Calu3 (cell line): ENCODE results near the gene VPS37C. TPM values are rescaled to one million over a fixed set of nuclear protein-coding genes. Genes with fewer than 3 reads are reported as not detected.

Experiments used
- BruUV-seq: library from RNA; stranded (reverse); fragments of 400-500 nt; replicated peaks from 2 replicates; lab custom pipeline; 2021; lab: Mats Ljungman, UMichigan
- CTCF ChIA-PET: fragments of 300-600 bp; sonication (Branson Sonifier 250); formaldehyde crosslinking; loops from one replicate; lab custom pipeline; 2022; ENCODE audit warnings: antibody characterized with exemption; lab: Charles Lee
- DNase-seq: peaks from one replicate; pipeline ENCODE4 v3.0.0; 2022
- H3K27ac Mint-ChIP-seq: one replicate; pipeline ENCODE4 v1.8.0; 2022; ENCODE audit warnings: mixed read lengths; ENCODE audit not compliant: unreplicated experiment
- H3K27me3 Mint-ChIP-seq: one replicate; pipeline ENCODE4 v1.8.0; 2022; ENCODE audit warnings: mixed read lengths; ENCODE audit not compliant: unreplicated experiment
- H3K36me3 Mint-ChIP-seq: one replicate; pipeline ENCODE4 v1.8.0; 2022; ENCODE audit warnings: mild to moderate bottlenecking, moderate library complexity, mixed read lengths; ENCODE audit not compliant: insufficient read depth, unreplicated experiment
- H3K4me1 Mint-ChIP-seq: one replicate; pipeline ENCODE4 v1.8.0; 2022; ENCODE audit warnings: mild to moderate bottlenecking, low read depth, mixed read lengths; ENCODE audit not compliant: unreplicated experiment
- H3K4me3 Mint-ChIP-seq: one replicate; pipeline ENCODE4 v1.8.0; 2022; ENCODE audit warnings: mild to moderate bottlenecking, low read depth, moderate library complexity, mixed read lengths; ENCODE audit not compliant: unreplicated experiment
- H3K9me3 Mint-ChIP-seq: one replicate; pipeline ENCODE4 v1.8.0; 2022; ENCODE audit warnings: low read depth, mixed read lengths; ENCODE audit not compliant: unreplicated experiment
- intact Hi-C: fragments of 100-400 bp; cut with micrococcal nuclease; formaldehyde crosslinking; loops from one replicate; pipeline ENCODE4 v1.10.0; 2022; ENCODE audit not compliant: unreplicated experiment
- total RNA-seq: library from RNA; stranded (reverse); gene quantifications from 2 replicates; pipeline ENCODE4 v1.2.3, GENCODE V29; 2022
- TF ChIP-seq, protein P1 (sequence below): fragments of 200-600 bp; IDR thresholded peaks from one replicate; pipeline ENCODE4 v1.8.0; 2022; ENCODE audit warnings: antibody characterized with exemption; ENCODE audit not compliant: unreplicated experiment

The VPS37C gene
- total RNA-seq, 1 experiment from 2014 or later: 22.7 TPM

DNA sequence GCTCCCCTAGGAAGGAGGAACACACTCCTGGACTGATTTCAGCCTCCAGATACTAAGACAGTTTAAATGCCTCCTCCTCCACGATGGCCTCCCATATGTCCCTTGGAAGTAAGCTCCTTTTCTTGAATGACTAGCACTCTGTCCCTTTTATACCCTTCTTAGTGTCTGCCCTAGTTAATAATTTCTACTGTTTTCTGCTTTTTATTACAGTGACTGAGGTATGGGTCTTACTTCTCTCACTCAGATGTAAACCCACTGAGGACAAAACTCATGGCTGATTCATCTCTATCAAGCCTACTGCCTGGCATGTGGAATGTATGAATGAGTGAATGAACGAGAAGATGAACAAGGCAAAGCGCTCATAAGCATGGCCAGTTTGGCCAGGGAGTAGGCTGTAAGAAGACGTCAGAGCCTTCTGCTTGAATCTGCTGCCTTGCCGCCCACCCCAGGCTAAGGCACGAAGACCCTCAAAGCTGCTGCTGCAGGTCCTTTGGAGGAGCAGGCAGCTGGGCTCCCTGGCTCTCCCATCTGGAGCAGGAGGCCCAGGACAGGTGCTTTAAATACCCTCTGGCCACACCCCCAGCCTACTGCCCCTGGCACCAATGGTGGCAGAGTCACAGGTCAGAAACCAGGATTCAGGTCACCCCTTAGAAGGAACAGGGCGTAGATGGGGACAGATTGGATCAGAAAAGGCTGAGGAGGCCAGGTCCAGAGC lies 33.9 kb upstream of the VPS37C start:
- TF ChIP-seq, protein P1, sequence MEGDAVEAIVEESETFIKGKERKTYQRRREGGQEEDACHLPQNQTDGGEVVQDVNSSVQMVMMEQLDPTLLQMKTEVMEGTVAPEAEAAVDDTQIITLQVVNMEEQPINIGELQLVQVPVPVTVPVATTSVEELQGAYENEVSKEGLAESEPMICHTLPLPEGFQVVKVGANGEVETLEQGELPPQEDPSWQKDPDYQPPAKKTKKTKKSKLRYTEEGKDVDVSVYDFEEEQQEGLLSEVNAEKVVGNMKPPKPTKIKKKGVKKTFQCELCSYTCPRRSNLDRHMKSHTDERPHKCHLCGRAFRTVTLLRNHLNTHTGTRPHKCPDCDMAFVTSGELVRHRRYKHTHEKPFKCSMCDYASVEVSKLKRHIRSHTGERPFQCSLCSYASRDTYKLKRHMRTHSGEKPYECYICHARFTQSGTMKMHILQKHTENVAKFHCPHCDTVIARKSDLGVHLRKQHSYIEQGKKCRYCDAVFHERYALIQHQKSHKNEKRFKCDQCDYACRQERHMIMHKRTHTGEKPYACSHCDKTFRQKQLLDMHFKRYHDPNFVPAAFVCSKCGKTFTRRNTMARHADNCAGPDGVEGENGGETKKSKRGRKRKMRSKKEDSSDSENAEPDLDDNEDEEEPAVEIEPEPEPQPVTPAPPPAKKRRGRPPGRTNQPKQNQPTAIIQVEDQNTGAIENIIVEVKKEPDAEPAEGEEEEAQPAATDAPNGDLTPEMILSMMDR: no peak
- Mint-ChIP-seq H3K4me1 (no peaks in the 10 kb centered on the region), H3K4me3 (no peak overlapping the region), H3K27me3 (peaks cover 80% of the 10 kb centered on the region), H3K27ac (no peak overlapping the region), H3K9me3 (no peaks in the 10 kb centered on the region), H3K36me3 (no peaks in the 10 kb centered on the region)
- intact Hi-C loops: no loop called here
- CTCF ChIA-PET: interaction anchor here (0.6 kb wide), 1 partner anchor 169 kb away, joined by 3 read pairs; no protein-coding TSS in a partner anchor
- no TSS peak for BruUV-seq
- DNase-seq: no peak

DNA sequence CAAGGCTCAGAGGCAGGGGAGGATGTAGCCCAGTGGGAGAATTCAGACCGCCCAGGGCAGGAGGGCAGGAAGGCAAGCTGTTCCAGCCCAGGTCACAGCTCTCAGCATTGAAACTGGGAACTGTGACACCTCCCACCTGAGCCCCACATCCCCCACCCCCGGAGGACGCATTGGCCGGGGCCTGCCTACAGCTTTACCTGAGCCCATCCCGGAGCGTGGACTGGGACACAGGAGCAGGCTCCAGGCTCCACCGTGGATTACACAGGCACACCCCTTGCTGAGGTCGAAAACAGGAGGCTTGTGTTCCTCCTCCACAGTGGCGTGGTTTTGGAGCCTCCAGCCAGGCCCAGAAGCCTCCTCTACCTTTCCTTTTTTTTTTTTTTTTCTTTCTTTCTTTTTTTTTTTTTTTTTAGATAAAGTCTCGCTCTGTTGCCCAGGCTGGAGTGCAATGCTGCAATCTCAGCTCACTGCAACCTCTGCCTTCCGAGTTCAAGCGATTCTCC lies 33.0 kb upstream of the VPS37C start:
- TF ChIP-seq, protein P1: no peak
- no peak for DNase-seq
- Mint-ChIP-seq H3K4me1 (no peaks in the 10 kb centered on the region), H3K27me3 (peaks cover 75% of the 10 kb centered on the region), H3K36me3 (no peaks in the 10 kb centered on the region), H3K27ac (no peak overlapping the region), H3K9me3 (no peaks in the 10 kb centered on the region), H3K4me3 (no peak overlapping the region)
- no TSS peak for BruUV-seq
- intact Hi-C loops: no loop called here
- CTCF ChIA-PET: interaction anchor here (0.6 kb wide), 1 partner anchor 9 kb away, joined by 4 read pairs; the partner anchor contains the start of gene PGA3

DNA sequence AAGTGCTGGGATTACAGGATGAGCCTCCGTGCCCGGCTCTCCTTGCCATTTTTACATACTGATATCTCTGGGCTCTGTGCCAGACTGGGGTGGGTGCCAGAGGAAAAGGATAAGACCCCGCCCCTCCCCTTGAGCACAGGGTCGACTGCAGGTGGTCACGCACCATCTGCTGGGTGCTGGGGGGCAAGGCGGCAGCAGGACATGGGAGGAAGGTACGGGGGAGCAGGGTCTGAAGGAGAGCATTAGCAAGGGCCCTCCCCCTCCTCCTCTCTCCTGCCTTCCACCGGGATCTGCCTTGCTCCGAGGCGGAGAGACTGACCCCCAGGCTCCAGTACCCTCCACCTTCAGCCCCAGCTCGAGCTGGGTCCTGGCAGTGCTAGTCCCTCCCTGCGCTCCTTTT lies 32.4 kb upstream of the VPS37C start:
- H3K4me1 Mint-ChIP-seq: no peaks in the 10 kb centered on the region
- no peak overlapping the region for H3K27ac Mint-ChIP-seq
- no TSS peak for BruUV-seq
- TF ChIP-seq, protein P1: no peak
- CTCF ChIA-PET: interaction anchor here (0.6 kb wide), 1 partner anchor 10 kb away, joined by 4 read pairs; the partner anchor contains the start of gene PGA3
- H3K4me3 Mint-ChIP-seq: no peak overlapping the region
- no peaks in the 10 kb centered on the region for H3K36me3 Mint-ChIP-seq
- intact Hi-C loops: no loop called here
- no peak for DNase-seq
- peaks cover 69% of the 10 kb centered on the region for H3K27me3 Mint-ChIP-seq
- no peaks in the 10 kb centered on the region for H3K9me3 Mint-ChIP-seq

DNA sequence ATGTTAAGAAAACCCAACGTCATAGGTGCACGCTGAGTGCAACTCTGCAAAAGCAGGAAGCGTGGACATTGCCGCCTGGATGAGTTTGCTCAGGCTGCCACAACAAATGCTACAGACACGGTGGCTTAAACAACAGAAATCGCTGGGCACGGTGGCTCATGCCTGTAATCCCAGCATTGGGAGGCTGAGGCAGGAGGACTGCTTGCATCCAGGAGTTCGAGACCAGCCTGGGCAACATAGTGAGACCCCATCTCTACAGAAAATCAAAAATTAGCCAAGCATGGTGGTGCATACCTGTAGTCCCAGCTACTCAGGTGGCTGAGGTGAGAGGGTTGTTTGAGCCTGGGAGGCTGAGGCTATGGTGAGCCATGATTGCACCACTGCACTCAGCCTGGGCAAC lies 28.7 kb upstream of the VPS37C start:
- Mint-ChIP-seq H3K27me3 (peaks cover 33% of the 10 kb centered on the region), H3K36me3 (no peaks in the 10 kb centered on the region), H3K27ac (no peak overlapping the region), H3K9me3 (no peaks in the 10 kb centered on the region), H3K4me3 (no peak overlapping the region), H3K4me1 (no peaks in the 10 kb centered on the region)
- intact Hi-C loops: loop anchor here (5.0 kb wide), 1 partner anchor 358 kb away; no protein-coding TSS in a partner anchor
- BruUV-seq: no TSS peak
- TF ChIP-seq, protein P1: no peak
- CTCF ChIA-PET: interaction anchor here (1.3 kb wide), 1 partner anchor 359 kb away, joined by 3 read pairs; no protein-coding TSS in a partner anchor
- no peak for DNase-seq
